HEK293 (cell line): ENCODE results near the gene STEEP1.

Source experiments
- CTCF ChIP-seq: fragments of 450-650 bp; formaldehyde crosslinking; IDR thresholded peaks from 2 replicates; pipeline ENCODE4 v1.5.1; 2016; ENCODE audit warnings: missing biosample characterization, missing genetic modification characterization
- IKZF3 ChIP-seq: fragments of 450-650 bp; IDR thresholded peaks from 2 replicates; pipeline ENCODE4 v1.5.0; 2018; ENCODE audit warnings: missing biosample characterization, mild to moderate bottlenecking, missing genetic modification characterization, moderate library complexity
- OVOL3 ChIP-seq: fragments of 450-650 bp; formaldehyde crosslinking; IDR thresholded peaks from 2 replicates; pipeline ENCODE4 v1.5.1; 2016; ENCODE audit warnings: missing biosample characterization, missing genetic modification characterization
- REPIN1 ChIP-seq: fragments of 450-650 bp; formaldehyde crosslinking; IDR thresholded peaks from 2 replicates; pipeline ENCODE4 v1.5.1; 2017; ENCODE audit warnings: missing biosample characterization, missing genetic modification characterization, low read depth
- ZBTB17 ChIP-seq: fragments of 450-650 bp; formaldehyde crosslinking; IDR thresholded peaks from 2 replicates; pipeline ENCODE4 v1.5.1; 2016; ENCODE audit warnings: missing biosample characterization, missing genetic modification characterization
- ZBTB49 ChIP-seq: fragments of 450-650 bp; formaldehyde crosslinking; IDR thresholded peaks from 2 replicates; pipeline ENCODE4 v1.5.1; 2016; ENCODE audit warnings: missing biosample characterization, missing genetic modification characterization, low read depth
- ZEB2 ChIP-seq: fragments of 450-650 bp; formaldehyde crosslinking; IDR thresholded peaks from 2 replicates; pipeline ENCODE4 v1.5.1; 2016; ENCODE audit warnings: missing biosample characterization, missing genetic modification characterization
- ZNF138 ChIP-seq: fragments of 450-650 bp; formaldehyde crosslinking; IDR thresholded peaks from 2 replicates; pipeline ENCODE4 v1.5.1; 2016; ENCODE audit warnings: missing biosample characterization, missing genetic modification characterization, borderline replicate concordance
- ZNF140 ChIP-seq: fragments of 450-650 bp; formaldehyde crosslinking; IDR thresholded peaks from 2 replicates; pipeline ENCODE4 v1.5.1; 2016; ENCODE audit warnings: missing biosample characterization, missing genetic modification characterization
- ZNF26 ChIP-seq: fragments of 450-650 bp; formaldehyde crosslinking; IDR thresholded peaks from 2 replicates; pipeline ENCODE4 v1.5.1; 2016; ENCODE audit warnings: missing biosample characterization, missing genetic modification characterization
- ZNF37A ChIP-seq: fragments of 450-650 bp; IDR thresholded peaks from 2 replicates; pipeline ENCODE4 v1.5.1; 2018; ENCODE audit warnings: missing biosample characterization, missing genetic modification characterization
- ZNF394 ChIP-seq: fragments of 450-650 bp; formaldehyde crosslinking; IDR thresholded peaks from 2 replicates; pipeline ENCODE4 v1.5.1; 2016; ENCODE audit warnings: missing biosample characterization, missing genetic modification characterization, mild to moderate bottlenecking, moderate library complexity, borderline replicate concordance
- ZNF580 ChIP-seq: fragments of 450-650 bp; formaldehyde crosslinking; IDR thresholded peaks from 2 replicates; pipeline ENCODE4 v1.5.1; 2016; ENCODE audit warnings: missing biosample characterization, missing genetic modification characterization
- ZNF629 ChIP-seq: fragments of 450-650 bp; formaldehyde crosslinking; IDR thresholded peaks from 2 replicates; pipeline ENCODE4 v1.5.1; 2017; ENCODE audit warnings: missing biosample characterization, missing genetic modification characterization
- ZNF645 ChIP-seq: fragments of 450-650 bp; formaldehyde crosslinking; IDR thresholded peaks from 2 replicates; pipeline ENCODE4; 2016; ENCODE audit warnings: missing biosample characterization, missing genetic modification characterization
- ZNF664 ChIP-seq: fragments of 450-650 bp; formaldehyde crosslinking; IDR thresholded peaks from 2 replicates; pipeline ENCODE4 v1.5.1; 2016; ENCODE audit warnings: missing biosample characterization, missing genetic modification characterization
- ZNF701 ChIP-seq: fragments of 450-650 bp; formaldehyde crosslinking; IDR thresholded peaks from 2 replicates; pipeline ENCODE4 v1.5.1; 2016; ENCODE audit warnings: missing biosample characterization, missing genetic modification characterization
- ZNF747 ChIP-seq: fragments of 450-650 bp; formaldehyde crosslinking; IDR thresholded peaks from 2 replicates; pipeline ENCODE4 v1.5.1; 2016; ENCODE audit warnings: missing biosample characterization, missing genetic modification characterization
- ZNF768 ChIP-seq: fragments of 450-650 bp; formaldehyde crosslinking; IDR thresholded peaks from 2 replicates; pipeline ENCODE4 v1.5.1; 2018; ENCODE audit warnings: missing biosample characterization, mild to moderate bottlenecking, missing genetic modification characterization
- ZNF830 ChIP-seq: fragments of 450-650 bp; IDR thresholded peaks from 2 replicates; pipeline ENCODE4 v1.5.0; 2018; ENCODE audit warnings: missing biosample characterization, missing genetic modification characterization, low read depth, mild to moderate bottlenecking, moderate library complexity
- ZNF843 ChIP-seq: fragments of 450-650 bp; formaldehyde crosslinking; IDR thresholded peaks from 2 replicates; pipeline ENCODE4 v1.5.1; 2016; ENCODE audit warnings: missing biosample characterization, missing genetic modification characterization
- ZSCAN23 ChIP-seq: fragments of 450-650 bp; formaldehyde crosslinking; IDR thresholded peaks from 2 replicates; pipeline ENCODE4 v1.5.1; 2016; ENCODE audit warnings: missing biosample characterization, missing genetic modification characterization
- ZXDB ChIP-seq: fragments of 450-650 bp; formaldehyde crosslinking; IDR thresholded peaks from 2 replicates; pipeline ENCODE4 v1.5.1; 2016; ENCODE audit warnings: missing biosample characterization, missing genetic modification characterization

The STEEP1 gene

GRCh38 chrX:119565107-119565663, at the start of gene STEEP1 (continued):
- TF ChIP-seq ZNF140 (tag by site-specific recombination) (no peak), ZNF701 (tag by site-specific recombination) (no peak), CTCF (tag by site-specific recombination) (no peak), ZNF843 (tag by site-specific recombination) (no peak), ZNF580 (0 out of 2 replicates have a peak, but pooled peaks have one; percentile 12), ZNF768 (tag by site-specific recombination) (no peak), ZBTB17 (tag by site-specific recombination) (peak; percentile 76), ZSCAN23 (tag by site-specific recombination) (no peak), ZEB2 (tag by site-specific recombination) (peak; percentile 39; the same call in 1 of the 2 replicates), ZNF830 (tag by site-specific recombination) (no peak), ZNF747 (tag by site-specific recombination) (no peak), ZNF664 (tag by site-specific recombination) (no peak), ZNF394 (no peak), IKZF3 (tag by site-specific recombination) (peak; percentile 77), REPIN1 (no peak), ZXDB (peak; percentile 65; the same call in 1 of the 2 replicates), OVOL3 (tag by site-specific recombination) (no peak), ZNF26 (tag by site-specific recombination) (no peak), ZNF645 (tag by site-specific recombination) (no peak), ZNF37A (tag by site-specific recombination) (no peak), ZNF138 (tag by site-specific recombination) (no peak), ZNF629 (tag by site-specific recombination) (peak; percentile 91), ZBTB49 (tag by site-specific recombination) (no peak)
